Left ventricle myocardium superior (tissue), 1 donor: ENCODE measurements around the gene DHRS3. TPM values are rescaled to one million over a fixed set of nuclear protein-coding genes. Genes with fewer than 3 reads are reported as not detected.
A peak's percentile ranks its signal among the peaks of the same experiment; 100 is the strongest.
"Not testable (repeated sequence)": the region's sequence is repeated elsewhere in the genome, so short reads cannot be mapped to it uniquely, and the experiment has no call there.

ENCODE experiments used
- ATAC-seq: fragments of 200-7000 bp; cut with Tn5 transposase; one replicate; pipeline ENCODE4 v1.9.1; 2020; ENCODE audit warnings: mild to moderate bottlenecking, moderate library complexity
- DNase-seq: peaks from one replicate; pipeline ENCODE4 v3.0.0-alpha.2; 2020
- intact Hi-C: fragments of 100-400 bp; cut with micrococcal nuclease; formaldehyde crosslinking; loops from one replicate; pipeline ENCODE4 v1.11.0; 2022
- total RNA-seq: library from RNA; stranded (reverse); fragmentation: NEBNext Ultra II Directional; extraction: Animal tissue kit (Norgen Biotek cat#: 25700); gene quantifications from one replicate; pipeline ENCODE4 v1.2.1, GENCODE V29; 2021
- donor health status: DM: no; HTN: yes; CAD: no; lungs with severe emphysema.

Gene DHRS3
- total RNA-seq, 1 donor from 2014 or later, result 79.6 TPM

DNA sequence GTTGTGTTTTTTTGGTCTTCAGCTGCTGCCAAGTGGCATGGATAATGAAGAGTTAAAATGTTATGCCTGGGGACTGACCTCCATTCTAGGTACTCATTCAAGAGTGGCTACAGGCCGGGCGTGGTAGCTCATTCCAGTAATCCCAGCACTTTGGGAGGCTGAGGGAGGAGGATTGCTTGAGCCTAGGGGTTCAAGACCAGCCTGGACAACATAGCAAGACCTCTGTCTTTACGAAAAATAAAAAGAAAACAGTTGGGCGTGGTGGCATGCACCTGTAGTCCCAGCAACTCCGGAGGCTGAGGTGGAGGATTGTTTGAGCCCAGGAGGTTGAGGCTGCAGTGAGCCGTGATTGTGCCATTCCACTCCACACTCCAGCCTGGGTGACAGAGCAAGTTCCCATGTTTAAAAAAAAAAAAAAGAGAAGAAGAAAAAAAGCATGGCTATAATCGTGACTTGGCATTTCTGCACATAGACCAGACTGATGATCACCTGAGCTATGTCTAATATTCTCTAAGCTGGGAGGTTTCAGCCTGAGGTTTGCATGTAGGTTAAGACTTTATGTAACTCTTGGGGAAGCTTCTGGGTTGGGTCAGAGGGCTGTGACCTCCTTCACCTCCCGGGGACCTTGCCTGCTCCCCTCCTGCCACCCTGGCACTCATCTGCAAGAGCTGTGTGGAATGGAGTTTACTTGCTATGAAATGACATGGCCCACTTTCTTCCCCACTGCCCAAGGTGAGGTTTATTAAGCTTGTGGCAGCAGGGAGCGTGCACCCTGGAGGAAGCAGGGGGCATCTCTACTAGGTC lies 51.3 kb downstream of the DHRS3 start:
- DNase-seq (no peak), ATAC-seq (no peak)
- intact Hi-C loops, result no loop called here

DNA sequence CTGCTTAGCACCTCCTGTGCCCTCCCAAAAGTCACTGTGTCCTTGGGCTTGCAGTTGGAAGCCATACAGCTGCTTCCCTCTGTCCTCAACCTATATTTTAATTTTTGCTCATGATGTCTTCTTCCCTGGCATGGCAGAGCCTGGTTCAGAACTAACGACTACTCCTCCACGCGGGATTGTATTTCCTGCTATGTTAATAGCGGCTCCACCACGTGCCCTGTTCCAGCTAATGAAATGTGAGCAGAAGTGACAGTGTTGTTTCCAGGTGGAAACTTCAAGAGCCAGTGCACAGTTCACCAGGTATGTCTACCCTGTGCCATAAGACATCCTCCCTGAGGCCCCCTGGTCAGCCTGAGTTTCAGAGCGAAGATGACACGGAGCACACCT lies 52.1 kb downstream of the DHRS3 start:
- ATAC-seq, result peak; percentile 49
- no peak for DNase-seq
- intact Hi-C loops, result no loop called here

DNA sequence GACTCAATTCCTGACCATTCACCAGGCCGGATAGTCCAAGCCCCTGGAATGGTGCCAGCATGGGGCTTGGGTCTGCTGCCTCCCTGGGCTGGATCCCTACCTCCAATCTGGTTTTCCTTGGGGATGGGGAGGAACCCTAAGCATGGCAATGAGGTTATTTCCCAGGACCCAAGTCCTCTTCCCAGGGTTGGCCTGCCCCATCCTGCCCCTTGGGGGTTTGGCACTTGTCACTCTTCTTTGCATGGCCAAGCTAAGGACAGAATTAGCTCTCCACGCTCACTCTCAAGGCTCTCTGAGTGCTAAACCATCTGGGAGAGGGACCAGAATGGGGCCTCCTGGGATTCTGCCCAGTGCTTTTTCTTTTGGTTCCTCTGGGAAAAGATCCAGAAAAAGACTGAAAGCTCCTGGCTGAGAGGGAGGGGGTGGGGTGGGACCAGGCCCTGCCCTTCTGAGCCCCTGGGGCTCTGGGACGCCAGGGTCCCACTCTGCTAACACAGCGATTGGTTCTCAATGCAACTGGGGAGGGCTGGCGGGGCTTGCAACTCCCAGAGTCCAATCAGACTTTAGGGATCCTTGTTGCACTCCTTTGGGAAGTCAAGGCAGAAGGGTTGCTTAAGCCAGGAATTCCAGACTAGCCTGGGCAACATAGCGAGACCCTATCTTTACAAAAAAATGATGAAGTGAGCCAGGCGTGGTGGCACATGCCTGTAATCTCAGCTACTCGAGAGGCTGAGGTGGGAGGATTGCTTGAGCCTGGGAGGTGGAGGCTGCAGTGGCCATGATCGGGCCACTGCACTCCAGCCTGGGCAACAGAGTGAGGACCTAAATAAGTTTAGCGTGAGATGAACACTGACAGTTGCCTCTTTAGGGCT lies 52.7 kb downstream of the DHRS3 start:
- intact Hi-C loops, result no loop called here
- no peak for DNase-seq
- peak; percentile 85 for ATAC-seq

DNA sequence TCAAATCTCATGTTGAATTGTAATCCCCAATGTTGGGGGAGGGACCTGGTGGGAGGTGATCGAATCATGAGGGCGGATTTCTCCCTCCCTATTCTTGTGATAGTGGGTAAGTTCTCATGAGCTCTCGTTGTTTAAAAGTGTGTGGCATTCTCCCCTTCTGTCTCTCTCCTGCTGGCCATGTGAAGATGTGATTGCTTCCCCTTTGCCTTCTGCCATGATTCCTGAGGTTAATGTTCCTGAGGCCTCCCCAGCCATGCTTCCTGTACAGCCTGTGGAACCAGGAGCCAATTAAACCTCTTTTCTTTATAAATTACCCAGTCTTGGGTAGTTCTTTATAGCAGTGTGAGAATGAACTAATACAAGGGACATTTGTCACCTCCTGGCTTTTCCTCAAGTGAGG lies 53.8 kb downstream of the DHRS3 start:
- intact Hi-C loops, DNase-seq, ATAC-seq: not testable (repeated sequence)

DNA sequence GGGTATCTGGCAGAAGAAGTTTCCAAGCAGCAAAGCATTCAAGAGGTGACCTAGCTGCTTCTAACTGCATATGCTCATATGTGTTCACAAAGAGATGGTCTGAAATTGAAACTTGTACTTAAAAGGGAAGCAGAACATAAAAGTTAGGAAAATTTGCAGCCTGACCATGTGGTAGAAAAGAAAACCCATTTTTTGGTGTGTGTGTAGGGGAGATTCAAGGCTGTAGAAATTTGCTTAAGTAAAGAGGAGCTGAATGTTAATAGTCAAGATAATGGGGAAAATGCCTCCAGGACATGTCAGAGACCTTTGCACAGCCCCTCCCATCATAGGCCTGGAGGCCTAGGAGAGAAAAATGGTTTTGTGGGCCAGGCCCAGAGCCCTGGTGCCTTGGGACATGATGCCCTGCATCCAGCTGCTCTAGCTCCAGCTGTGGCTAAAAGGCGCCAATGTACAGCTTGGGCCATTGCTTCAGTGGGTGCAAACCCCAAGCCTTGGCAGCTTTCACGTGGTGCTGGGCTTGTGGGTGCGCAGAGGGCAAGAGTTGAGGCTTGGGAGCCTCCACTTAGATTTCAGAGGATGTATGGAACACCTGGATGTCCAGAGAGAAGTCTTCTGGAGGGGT lies 54.9 kb downstream of the DHRS3 start:
- ATAC-seq, result no peak
- no peak for DNase-seq
- intact Hi-C loops, result no loop called here

DNA sequence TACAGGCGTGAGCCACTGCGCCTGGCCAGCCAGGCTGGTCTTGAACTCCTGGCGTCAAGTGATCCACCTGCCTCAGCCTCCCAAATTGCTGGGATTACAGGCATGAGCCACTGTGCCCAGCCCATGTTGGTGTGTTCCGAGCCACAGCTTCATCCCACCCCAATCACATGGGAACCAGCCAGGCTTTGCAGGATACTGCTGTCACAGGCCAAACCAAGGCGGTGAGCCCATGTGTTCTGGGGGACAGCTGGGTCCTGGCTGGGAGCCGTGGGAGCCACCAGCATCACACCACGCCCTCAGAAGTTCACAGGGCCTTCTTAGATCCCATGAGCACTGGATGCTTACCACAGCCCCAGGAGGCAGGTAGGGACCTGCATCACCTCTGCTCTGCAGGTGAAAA lies 56.9 kb downstream of the DHRS3 start:
- DNase-seq (no peak), ATAC-seq (no peak)
- intact Hi-C loops, result no loop called here

DNA sequence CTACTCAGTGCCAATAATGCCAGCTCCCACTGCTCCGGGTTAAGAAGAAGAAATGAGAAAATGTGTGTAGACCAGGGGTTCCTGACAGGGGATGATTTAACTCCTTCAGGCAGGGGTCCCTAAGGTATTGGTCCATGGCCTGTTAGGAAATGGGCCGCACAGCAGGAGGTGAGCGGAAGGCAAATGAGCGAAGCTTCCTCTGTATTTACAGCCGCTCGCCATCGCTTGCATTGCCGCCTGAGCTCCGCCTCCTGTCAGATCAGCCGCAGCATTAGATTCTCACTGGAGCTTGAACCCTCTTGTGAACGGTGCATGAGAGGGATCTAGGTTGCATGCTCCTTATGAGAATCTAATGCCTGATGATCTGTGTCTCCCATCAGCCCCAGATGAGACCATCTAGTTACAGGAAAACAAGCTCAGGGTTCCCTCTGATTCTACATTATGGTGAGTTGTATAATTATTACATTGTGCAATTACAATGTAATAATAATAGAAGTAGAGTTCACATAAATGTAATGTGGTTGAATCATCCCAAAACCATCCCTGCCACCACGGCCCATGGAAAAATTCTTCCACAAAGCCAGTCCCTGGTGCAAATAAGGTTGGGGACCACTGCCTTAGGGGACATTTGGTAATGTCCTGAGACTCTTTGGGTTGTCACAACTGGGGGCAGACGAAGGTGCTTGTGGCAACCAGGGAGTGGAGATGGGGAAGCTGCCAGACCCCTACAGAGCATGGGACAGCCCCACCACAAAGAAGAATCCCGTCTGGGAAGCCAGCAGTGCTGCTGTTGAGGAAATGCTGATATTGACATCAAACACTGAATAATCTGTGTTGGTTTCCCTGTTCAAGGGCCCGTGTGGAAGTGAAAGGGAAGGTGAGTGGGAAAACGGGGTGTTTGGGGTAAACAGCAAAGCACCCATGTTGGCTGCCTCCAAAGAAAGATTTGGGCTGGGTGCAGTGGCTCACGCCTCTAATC lies 60.8 kb downstream of the DHRS3 start:
- DNase-seq, result no peak
- intact Hi-C loops, result no loop called here
- ATAC-seq, result no peak

DNA sequence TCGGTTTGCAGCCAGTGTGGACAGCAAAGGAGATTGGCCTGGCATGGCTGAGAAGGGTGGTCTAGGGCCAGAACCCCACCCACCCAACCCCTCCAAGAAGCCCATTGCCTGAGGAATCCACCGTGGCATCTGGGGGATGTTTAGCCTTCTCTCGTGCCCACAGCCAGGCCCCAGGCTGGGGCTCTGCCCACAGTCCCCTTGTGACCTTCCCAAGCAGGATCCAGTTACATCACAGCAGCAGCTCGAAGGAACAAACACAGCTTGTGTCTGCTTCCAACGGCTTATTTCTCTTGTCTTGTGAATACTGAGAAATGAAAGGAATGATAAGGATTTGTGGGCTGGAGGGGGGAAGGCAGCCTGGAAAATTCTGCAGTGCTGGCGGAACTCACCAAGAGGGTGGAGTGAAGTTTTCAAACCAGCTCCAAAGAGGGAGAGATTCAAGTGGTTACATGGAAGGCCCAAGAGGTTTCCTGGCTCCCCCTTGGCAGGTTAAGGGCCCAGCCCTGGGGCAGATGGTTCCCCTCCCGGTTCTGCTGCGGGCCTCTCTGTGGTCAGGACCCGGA lies 61.6 kb downstream of the DHRS3 start:
- intact Hi-C loops, result no loop called here
- DNase-seq, result peak; percentile 80
- peak; percentile 83 for ATAC-seq

DNA sequence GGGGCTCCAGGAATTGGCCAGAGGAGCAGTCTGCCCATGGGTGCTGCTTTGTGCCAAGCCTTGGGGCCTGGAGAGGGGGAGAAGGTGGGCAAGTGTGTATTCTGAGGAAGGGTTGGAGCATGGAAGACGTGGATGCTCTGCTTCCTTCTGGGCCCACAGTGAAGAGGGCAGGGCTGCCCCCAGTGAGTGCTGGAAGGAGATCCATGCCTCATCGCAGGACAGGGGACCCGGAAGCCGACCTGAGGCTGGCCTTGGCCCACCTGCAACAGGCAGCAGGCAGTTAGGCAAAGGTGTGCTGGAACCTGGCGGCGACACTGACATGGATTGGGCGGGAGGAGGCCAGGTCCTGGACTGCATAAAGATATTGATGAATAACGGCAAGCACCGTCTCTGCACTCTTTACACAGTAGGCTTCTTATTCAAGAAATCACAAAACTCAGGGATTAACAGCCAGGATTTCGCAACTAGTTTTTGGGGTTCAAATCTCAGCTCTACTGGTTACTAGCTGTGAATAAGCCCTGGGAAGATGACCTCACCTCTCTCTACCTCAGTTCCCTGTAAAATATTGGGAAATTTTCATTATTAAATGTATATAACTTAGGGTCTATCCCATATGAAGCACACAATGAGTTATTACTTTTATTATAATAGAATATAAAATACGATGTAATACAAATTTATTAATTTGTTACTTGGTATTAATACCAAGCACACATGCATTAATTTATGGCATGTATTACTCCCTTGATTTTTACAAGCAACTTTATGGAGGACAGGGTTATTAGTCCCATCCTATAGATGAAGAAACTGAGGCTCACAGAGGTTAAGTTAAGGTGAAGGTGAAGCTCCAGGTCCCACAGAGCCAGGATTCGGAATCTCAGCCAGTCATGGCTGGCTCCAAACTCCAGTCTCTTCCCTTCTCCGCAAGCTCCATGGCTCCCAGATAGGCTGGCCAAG lies 62.3 kb downstream of the DHRS3 start:
- intact Hi-C loops, result no loop called here
- no peak for DNase-seq
- ATAC-seq, result peak; percentile 40

DNA sequence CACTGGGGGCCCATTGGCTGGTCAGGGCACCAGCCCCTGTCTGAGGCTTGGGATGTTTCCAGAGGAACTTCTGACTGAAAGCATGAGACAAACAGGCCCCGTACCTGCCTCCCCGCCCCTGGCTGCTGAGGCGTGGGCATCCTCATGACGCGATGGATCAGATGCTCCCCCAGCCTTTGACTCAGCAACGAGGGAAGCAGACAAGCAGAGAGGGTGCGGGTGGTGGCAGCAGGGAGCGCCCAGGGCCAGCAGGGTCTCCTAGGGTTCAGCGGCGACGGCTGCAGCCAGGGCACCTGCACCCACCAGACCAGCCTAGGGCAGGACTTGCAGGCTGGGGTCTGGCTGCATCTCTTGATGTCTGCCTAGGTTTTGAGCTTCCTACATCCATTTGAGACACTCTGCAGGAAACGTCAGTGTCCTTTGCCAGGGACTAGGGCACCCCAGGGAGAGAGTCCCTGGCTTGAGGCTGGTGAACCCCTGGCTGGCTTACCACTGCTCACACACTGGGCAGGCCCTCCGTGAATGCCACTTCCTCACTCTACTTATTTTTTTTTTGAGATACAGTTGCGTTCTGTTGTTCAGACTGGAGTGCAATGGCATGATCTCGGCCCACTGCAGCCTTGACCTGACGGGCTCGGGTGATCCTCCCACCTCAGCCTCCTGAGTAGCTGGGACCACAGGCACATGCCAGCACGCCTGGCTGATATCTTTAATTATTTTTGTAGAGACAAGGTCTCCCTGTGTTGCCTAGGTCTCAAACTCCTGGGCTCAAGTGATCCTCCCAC lies 63.3 kb downstream of the DHRS3 start:
- no peak for DNase-seq
- intact Hi-C loops, result no loop called here
- no peak for ATAC-seq

DNA sequence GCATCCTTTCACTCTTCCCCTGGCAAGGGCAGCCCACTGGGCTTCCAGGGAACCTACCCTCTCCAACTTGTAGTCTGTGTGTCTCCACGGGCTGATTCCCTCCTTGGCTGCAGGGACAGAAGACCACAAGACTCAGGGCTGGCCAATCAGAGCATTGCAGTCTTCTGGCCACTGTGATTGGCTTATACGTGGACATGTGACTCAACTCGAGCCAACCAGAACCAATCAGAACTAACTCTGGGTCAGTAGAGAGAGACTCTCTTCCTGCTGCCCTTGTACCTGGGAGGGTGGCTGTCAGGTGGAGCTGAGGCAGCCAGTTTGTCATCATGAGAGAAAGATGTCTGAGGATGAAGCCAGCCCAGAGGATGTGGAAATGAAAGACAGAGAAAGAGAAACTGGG lies 64.0 kb downstream of the DHRS3 start:
- intact Hi-C loops, result no loop called here
- DNase-seq (no peak), ATAC-seq (no peak)

DNA sequence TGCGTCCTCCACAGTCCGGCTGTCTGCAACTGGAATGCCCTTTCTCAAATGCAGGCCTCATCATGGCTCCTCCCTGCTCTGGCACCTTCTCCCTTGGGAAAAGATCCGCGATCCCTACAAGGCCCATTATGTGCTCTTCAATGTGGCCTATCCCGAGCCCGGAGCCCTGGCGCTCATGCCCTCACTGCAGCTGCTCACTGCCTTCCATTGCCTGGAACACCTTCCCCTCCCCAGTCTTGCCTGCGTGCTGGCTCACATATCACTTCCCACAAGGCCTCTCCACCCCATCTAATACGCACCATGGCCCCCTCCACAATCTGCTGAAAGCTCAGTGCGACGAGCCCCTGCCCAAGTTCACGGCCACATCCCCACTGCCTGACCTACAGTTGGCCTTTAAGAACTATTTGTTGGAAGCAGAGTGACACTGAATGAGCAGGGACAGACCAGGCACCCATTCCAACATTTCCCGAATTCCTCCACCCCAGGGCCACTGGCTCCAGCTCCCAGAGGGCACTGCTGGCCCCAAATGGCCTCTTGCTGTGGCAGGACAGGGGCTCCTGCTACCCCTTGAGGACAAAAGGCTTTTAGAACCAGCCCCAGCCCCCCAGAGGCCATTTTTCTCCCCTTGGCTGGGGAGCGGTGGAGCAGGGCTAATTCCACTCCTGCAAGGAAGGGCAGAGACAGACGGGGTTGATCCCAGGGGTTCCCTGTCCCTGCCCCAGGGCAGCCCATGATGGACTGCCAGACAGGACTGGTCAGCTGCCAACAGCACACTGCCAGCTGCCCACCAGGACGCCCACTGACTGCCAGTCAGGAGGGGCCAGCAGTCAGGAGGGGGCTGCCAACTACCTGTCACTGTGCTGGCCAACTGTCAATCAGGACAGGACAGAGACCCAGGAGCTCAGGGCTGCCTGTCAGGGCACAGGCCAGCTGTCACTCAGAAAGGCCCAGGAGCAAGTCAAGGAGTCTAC lies 64.8 kb downstream of the DHRS3 start:
- peak; percentile 63 for DNase-seq
- intact Hi-C loops, result no loop called here

DNA sequence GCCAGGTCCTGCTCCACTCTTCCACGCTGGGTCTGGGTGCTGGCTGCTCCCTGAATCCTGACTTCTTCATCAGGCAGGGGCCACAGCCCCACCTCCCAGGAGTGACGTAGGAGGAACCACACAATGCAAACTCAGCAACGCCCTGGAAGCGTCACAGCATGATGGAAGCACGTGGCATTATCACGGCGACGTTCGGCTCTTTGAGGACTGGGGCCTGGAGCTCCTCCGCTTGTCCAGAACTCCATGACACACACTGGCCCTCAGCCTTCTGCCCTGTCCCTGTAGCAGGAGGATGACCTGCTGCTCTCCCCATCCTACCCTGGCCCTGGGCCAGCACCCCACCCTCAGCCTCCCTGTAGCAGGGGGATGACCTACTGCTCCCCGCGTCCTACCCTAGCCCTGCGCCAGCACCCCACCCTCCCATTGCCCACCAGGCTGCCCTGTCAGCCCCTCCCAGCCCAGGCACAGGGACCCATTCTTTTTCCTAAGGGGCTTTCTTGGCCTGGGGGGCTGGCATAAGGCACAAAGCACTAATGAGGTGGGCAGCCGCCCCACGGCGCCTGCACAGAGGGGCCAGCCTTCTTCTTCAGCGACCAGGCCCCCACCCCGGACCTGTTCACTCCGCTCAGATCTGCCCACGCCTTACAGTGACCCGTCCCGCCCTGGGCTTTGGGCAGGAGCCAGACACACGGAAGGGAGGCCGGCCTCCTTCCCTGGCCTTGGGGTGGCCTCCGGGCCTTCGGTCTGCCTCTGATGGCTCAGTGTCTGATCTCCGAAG lies 65.7 kb downstream of the DHRS3 start:
- intact Hi-C loops, result no loop called here
- ATAC-seq (no peak), DNase-seq (no peak)

More for the DNA sequence above, 64.8 kb downstream of the DHRS3 start:
- peak; percentile 41 for ATAC-seq

DNA sequence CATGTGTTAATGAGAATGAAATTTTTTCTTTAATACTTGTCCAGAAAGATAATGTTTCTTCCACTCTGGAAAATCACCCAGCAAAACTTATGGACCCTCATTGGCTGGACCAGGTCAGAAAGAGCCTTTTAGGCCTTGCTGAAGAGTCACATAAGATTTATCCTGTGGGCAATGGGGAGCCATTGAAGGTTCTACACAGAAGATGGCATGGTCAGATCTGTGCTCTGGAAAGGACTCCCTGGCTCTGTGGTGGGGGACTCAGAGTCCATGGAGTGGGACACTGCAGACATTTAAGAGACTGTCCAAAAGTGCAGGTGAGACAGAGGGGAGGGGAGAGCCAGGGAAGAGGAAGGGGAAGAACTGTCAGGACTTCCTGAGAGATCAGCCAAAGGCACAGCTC lies 66.4 kb downstream of the DHRS3 start:
- DNase-seq (no peak), ATAC-seq (no peak)
- intact Hi-C loops, result no loop called here
